Stimulated activated CD8-positive, alpha-beta memory T cell treated with anti-CD3 and anti-CD28 coated beads, Interleukin-4, amount 100 ng/mL, for 1 hour (primary cell): ENCODE results near the gene NPAS2.

Source experiments
- DNase-seq, 2 donors: peaks; one replicate each; pipeline ENCODE4 v3.0.0-alpha.2; 2020; ENCODE audit warnings: low read depth in 2 of 2, low spot score in 1 of 2

The NPAS2 gene

GRCh38 chr2:100903534-100904258 is 83.8 kb downstream of the NPAS2 start:
- DNase-seq, result no peak

GRCh38 chr2:100905132-100905805 is 85.3 kb downstream of the NPAS2 start:
- DNase-seq, result no peak

- DNase-seq, result no peak
Measured at GRCh38 chr2:100906131-100906530, 86.2 kb downstream of the NPAS2 start.

- no peak for DNase-seq
Measured at GRCh38 chr2:100906679-100907078, 86.7 kb downstream of the NPAS2 start.

GRCh38 chr2:100907832-100908231 is 87.9 kb downstream of the NPAS2 start:
- no peak for DNase-seq

- DNase-seq, result no peak
Measured at GRCh38 chr2:100909534-100910081, 89.7 kb downstream of the NPAS2 start.

GRCh38 chr2:100910111-100910510 is 90.2 kb downstream of the NPAS2 start:
- no peak for DNase-seq

GRCh38 chr2:100919316-100919715 is 99.4 kb downstream of the NPAS2 start:
- DNase-seq, result no peak

GRCh38 chr2:100921685-100922161 is 101.8 kb downstream of the NPAS2 start:
- DNase-seq, result no peak

GRCh38 chr2:100923461-100924060 is 103.6 kb downstream of the NPAS2 start:
- DNase-seq, result no peak

GRCh38 chr2:100924122-100924519 is 104.2 kb downstream of the NPAS2 start:
- no peak for DNase-seq

- no peak for DNase-seq
Measured at GRCh38 chr2:100924520-100925451, 104.8 kb downstream of the NPAS2 start.

- no peak for DNase-seq
Measured at GRCh38 chr2:100928235-100928634, 108.3 kb downstream of the NPAS2 start.

GRCh38 chr2:100929147-100929546 is 109.2 kb downstream of the NPAS2 start:
- DNase-seq, result no peak

- DNase-seq, result no peak
Measured at GRCh38 chr2:100934504-100935371, 114.8 kb downstream of the NPAS2 start.

- DNase-seq, result no peak
Measured at GRCh38 chr2:100935372-100935752, 115.4 kb downstream of the NPAS2 start.

GRCh38 chr2:100936070-100936741 is 116.3 kb downstream of the NPAS2 start:
- no peak for DNase-seq

- no peak for DNase-seq
Measured at GRCh38 chr2:100936972-100937542, 117.1 kb downstream of the NPAS2 start.
